Pons (tissue), 1 donor: Measurements from ENCODE around the gene WNK4.
"Not testable (repeated sequence)": the region's sequence is repeated elsewhere in the genome, so short reads cannot be mapped to it uniquely, and the experiment has no call there.

ENCODE experiments used
- DNase-seq: peaks from one replicate; pipeline ENCODE4 v3.0.0-alpha.2; 2016; ENCODE audit warnings: low spot score

The WNK4 gene

DNA sequence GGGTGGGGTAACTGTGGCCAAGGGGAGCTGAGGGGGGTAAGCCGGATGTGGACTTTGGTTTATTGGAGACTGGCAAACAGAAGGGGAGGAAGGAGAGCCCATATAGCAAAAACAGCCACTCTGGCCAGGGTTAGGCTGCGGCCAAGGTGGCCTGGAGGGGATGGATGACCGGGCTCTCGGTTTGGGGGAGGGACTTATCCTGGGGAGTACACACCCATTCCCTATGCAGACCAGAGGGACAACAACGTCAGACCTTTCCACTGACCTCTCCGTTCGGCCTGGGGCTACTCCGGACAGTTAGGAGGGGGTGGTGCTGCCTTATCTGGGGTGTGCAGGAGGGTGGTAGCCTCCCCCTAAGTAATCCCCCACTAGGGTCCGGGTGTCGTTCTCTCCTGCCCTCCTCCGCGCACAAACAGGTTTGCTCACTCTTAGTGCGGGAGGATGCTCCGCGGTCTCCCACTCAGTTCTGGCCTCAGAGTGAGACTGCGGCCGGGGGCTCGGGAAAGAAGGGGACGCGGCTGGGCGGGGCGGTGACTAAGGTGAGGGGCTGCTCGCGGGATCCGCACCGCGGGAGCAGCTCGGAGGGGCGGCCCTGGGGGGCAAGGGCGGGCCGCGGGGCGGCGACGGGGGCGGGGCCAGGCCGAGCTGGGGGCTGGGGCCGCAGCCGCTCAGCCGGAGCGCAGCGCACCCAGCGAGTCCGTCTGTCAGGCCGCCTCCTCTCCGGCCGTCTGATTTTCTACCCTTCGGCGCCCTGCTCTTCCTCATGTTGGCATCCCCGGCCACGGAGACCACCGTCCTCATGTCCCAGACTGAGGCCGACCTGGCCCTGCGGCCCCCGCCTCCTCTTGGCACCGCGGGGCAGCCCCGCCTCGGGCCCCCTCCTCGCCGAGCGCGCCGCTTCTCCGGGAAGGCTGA is at the start of gene WNK4:
TSS of gene WNK4 (plus strand) at position 675 of the 915 bp plus-strand sequence. CDS start at position 764, 89 bp downstream.
- DNase-seq: no peak

GRCh38 chr17:42740699-42741098 is 39.7 kb upstream of the WNK4 start:
- DNase-seq: no peak

DNA sequence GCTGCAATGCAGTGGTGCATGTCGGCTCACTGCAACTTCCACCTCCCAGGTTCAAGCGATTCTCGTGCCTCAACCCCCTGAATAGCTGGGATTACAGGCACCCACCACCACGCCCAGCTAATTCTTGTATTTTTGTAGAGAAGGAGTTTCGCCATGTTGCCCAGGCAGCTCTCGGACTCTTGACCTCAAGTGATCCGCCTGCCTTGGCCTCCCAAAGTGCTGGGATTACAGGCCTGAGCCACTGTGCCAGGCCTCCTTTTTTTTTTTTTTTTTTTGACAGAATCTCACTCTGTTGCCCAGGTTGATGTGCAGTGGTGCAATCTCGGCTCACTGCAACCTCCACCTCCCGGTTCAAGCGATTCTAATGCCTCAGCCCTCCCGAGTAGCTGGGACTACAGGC is 37.5 kb upstream of the WNK4 start:
- DNase-seq: not testable (repeated sequence)

- no peak for DNase-seq
Observed at GRCh38 chr17:42743595-42744282, 36.7 kb upstream of the WNK4 start.

DNA sequence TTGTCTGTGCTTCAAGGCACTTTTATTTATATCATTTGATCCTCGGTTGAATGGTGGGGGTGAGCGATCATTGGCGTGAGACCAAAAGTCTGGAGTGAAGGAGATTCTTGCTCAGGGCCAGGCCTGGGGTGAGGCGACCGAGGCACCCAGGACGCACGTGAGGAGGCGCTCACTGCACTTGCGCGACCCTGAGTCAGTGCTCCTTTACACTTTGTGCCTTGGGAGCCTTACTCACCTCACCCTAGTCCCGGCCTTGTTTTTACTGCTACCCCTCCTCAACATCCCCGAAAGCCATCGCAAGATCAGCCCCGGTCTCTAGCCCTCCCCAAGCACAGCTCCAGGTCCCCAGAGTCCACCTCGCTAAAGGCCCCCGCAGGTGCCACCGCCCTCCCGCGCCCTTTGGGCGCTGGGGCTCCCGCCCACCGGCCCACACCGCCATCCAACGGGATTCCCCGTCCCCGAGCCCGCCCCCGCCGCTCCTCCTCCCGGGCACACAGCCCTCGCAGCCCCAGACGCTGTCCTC is 36.1 kb upstream of the WNK4 start:
- DNase-seq: peak; percentile 48

DNA sequence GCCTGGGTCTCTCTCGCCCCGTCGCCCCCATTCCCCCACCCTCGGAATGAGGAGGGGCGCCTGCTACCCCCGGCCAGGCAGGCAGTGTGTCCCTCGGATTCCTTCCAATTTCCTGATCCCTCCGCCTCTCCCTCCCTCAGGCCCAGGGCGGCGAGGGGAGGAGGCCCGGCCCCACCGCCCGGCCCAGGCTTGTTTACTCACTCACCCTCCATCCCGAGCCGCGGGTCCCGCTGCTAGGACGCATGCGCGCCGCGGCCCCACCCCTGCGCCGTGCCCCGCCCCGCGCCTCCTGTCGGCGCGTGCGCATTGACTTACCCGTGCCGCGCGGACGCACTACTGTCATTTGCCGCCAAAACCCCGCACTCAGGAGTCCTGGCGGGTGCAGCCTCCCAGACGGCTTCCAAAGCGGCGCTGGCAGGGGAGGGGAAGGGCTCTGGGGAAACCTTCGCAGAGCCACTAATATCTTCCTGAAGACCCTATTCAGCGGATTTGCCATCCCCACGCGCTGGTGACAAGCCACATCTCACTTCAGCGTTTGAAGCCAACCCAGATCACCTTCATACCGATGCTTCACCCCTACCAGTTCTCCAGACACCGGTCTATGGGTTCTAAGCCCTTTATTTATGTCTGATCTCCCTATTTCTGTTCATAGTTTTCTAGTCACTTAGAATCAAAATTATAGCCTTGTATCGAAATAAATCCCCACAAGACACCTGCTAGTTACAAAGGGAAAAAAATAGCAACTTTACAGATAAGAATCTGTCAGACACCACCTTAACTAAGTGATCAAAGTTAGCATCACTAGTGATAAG is 35.4 kb upstream of the WNK4 start, which contains the start of gene EZH1:
TSS of gene EZH1 (minus strand) at position 235 of the 812 bp plus-strand sequence. CDS start 16,099 bp downstream, outside the sequence.
- peak; percentile 90 for DNase-seq

DNA sequence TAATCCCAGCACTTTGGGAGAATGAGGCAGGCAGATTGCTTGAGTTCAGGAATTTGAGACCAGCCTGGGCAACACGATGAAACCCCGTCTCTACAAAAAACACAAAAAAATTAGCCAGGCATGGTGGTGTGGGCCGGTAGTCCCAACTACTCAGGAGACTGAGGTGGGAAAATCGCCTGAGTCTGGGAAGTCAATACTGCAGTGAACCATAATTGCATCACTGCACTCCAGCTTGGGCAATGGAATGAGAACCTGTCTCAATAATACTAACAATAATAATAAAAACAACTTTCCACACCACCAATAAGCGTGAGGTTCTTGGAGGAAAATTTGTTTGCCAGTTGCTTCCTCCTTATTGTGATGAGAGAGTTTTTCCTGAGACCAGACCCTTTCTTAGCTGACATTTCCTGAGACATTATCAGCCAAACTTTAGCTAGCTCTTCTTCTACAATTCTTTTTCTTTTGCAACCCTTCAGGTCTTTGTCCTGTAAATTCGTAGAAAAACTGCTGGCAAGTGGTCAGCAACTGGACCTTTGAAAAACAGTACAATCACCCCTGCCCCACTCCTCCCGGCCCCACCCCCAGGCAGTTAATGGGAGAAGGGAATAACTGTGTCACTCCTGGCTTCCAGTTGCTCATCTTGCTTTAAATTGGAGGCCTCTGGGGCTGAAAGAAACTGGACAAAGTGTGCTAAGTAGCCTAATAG is 32.1 kb upstream of the WNK4 start:
- DNase-seq: no peak

- no peak for DNase-seq
Observed at GRCh38 chr17:42748908-42749798, 31.3 kb upstream of the WNK4 start.

GRCh38 chr17:42750739-42751344 is 29.6 kb upstream of the WNK4 start:
- DNase-seq: no peak

GRCh38 chr17:42751628-42752027 is 28.8 kb upstream of the WNK4 start:
- no peak for DNase-seq

- DNase-seq: no peak
Observed at GRCh38 chr17:42754782-42755181, 25.6 kb upstream of the WNK4 start.

DNA sequence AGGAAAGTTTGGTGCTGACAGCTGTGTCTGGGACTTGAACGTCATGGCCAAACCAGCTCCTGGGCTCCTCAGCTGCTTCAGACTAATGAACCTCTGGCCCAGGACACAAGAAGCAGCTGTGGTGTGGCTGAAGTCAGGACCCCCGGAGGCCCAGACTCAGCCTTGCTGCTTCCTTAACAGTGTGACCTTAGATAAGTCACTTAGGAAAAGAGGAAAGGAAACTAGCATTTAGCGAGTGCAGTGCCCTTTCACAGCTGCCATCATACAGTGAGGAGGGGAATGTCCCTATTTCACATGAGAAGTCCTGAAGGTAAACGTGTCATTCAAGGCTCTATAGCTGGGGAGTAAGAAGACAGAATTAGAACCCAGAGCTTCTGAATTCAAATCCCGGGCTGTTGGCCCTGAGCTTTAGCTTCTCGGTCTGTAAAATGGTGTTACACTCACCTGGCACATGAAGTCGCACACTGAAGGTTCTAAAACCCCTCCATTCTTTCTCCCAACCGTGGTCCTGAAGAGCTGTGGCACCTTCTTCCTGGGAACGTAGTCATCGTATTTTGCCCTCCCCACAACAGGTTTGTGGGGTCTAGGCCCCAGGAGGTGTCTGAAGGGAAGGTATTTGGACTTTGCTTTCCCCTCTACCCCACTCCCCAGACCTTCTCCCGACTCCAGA is 20.3 kb upstream of the WNK4 start:
- no peak for DNase-seq

GRCh38 chr17:42760652-42761581 is 19.5 kb upstream of the WNK4 start, which contains the start of gene RAMP2:
TSS of gene RAMP2 (plus strand) at chr17:42761227. CDS start at chr17:42761262, 35 bp downstream.
- no peak for DNase-seq

GRCh38 chr17:42761638-42762037 is 18.8 kb upstream of the WNK4 start:
- DNase-seq: no peak

GRCh38 chr17:42766124-42766523 is 14.3 kb upstream of the WNK4 start:
- DNase-seq: no peak

GRCh38 chr17:42767512-42767911 is 12.9 kb upstream of the WNK4 start:
- DNase-seq: no peak

DNA sequence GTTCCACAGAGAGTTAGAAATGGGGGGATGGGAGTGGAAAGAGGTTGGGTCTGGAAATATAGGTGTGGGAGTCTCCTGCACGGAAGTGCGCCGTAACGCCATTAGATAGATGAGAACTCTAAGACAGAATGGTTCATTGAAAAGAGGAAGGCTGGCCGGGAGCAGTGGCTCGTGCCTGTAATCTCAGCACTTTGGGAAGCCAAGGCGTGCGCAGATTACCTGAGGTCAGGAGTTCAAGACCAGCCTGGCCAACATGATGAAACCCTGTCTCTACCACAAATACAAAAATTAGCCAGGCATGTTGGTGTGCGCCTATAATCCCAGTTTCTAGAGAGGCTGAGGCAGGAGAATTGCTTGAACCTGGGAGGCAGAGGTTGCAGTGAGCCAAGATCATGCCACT is 12.4 kb upstream of the WNK4 start:
- not testable (repeated sequence) for DNase-seq

DNA sequence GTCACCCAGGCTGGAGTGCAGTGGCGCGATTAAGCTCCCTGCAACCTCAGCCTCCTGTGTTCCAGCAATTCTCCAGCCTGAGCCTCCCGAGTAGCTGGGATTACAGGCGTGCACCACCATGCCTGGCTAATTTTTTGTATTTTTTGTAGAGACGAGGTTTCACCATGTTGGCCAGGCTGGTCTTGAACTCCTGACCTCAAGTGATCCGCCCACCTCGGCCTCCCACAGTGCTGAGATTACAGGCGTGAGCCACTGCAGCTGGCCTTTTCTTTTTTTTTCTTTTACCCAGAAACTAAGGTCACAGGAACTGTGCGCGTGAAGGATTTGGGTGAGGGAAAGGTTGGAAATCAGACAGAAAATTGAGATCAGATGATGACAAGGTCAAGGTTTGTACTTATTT is 10.4 kb upstream of the WNK4 start:
- DNase-seq: not testable (repeated sequence)
